ENCODE results near the gene SASH1.

Gene SASH1

GRCh38 chr6:148509800-148510581 is 167.4 kb downstream of the SASH1 start:
- Mint-ChIP-seq H3K36me3 (ENCODE audit: low read depth) (peaks cover 6% of the 10 kb centered on the region), H3K4me3 (no peak overlapping the region), H3K4me1 (ENCODE audit: low read depth) (peaks cover 11% of the 10 kb centered on the region), H3K27me3 (peaks cover 16% of the 10 kb centered on the region), H3K9me3 (no peaks in the 10 kb centered on the region), H3K27ac (no peak overlapping the region)
- intact Hi-C loops (cut with micrococcal nuclease): no loop called here

- Mint-ChIP-seq H3K36me3 (ENCODE audit: low read depth) (peaks cover 22% of the 10 kb centered on the region), H3K4me1 (ENCODE audit: low read depth) (peaks cover 19% of the 10 kb centered on the region), H3K27ac (no peak overlapping the region), H3K9me3 (no peaks in the 10 kb centered on the region), H3K27me3 (peaks cover 8% of the 10 kb centered on the region), H3K4me3 (no peak overlapping the region)
- intact Hi-C loops (cut with micrococcal nuclease): no loop called here
These were observed 170.8 kb downstream of the SASH1 start for GRCh38 chr6:148513145-148514071.

- no peaks in the 10 kb centered on the region for H3K9me3 Mint-ChIP-seq
- H3K27me3 Mint-ChIP-seq: peaks cover 5% of the 10 kb centered on the region
- intact Hi-C loops (cut with micrococcal nuclease): no loop called here
These were observed 171.6 kb downstream of the SASH1 start for GRCh38 chr6:148514091-148514845.

GRCh38 chr6:148516217-148516616 is 173.6 kb downstream of the SASH1 start:
- intact Hi-C loops (cut with micrococcal nuclease): no loop called here
- H3K9me3 Mint-ChIP-seq: no peaks in the 10 kb centered on the region
- H3K4me1 Mint-ChIP-seq (ENCODE audit: low read depth): peaks cover 8% of the 10 kb centered on the region
- H3K27me3 Mint-ChIP-seq: peaks cover 5% of the 10 kb centered on the region
- no peak overlapping the region for H3K27ac Mint-ChIP-seq
- peaks cover 47% of the 10 kb centered on the region for H3K36me3 Mint-ChIP-seq (ENCODE audit: low read depth)
- no peak overlapping the region for H3K4me3 Mint-ChIP-seq

More at GRCh38 chr6:148514091-148514845, 171.6 kb downstream of the SASH1 start:
- H3K4me1 Mint-ChIP-seq (ENCODE audit: low read depth): peaks cover 16% of the 10 kb centered on the region
- no peak overlapping the region for H3K27ac Mint-ChIP-seq
- peaks cover 30% of the 10 kb centered on the region for H3K36me3 Mint-ChIP-seq (ENCODE audit: low read depth)
- H3K4me3 Mint-ChIP-seq: no peak overlapping the region

GRCh38 chr6:148516617-148517016 is 174.0 kb downstream of the SASH1 start:
- H3K4me1 Mint-ChIP-seq (ENCODE audit: low read depth): peaks cover 8% of the 10 kb centered on the region
- no peaks in the 10 kb centered on the region for H3K9me3 Mint-ChIP-seq
- peaks cover 51% of the 10 kb centered on the region for H3K36me3 Mint-ChIP-seq (ENCODE audit: low read depth)
- intact Hi-C loops (cut with micrococcal nuclease): no loop called here
- no peak overlapping the region for H3K4me3 Mint-ChIP-seq
- no peak overlapping the region for H3K27ac Mint-ChIP-seq
- H3K27me3 Mint-ChIP-seq: peaks cover 5% of the 10 kb centered on the region

GRCh38 chr6:148517470-148517869 is 174.8 kb downstream of the SASH1 start:
- Mint-ChIP-seq H3K36me3 (ENCODE audit: low read depth) (peaks cover 55% of the 10 kb centered on the region), H3K9me3 (no peaks in the 10 kb centered on the region), H3K27me3 (peaks cover 5% of the 10 kb centered on the region), H3K4me1 (ENCODE audit: low read depth) (peaks cover 8% of the 10 kb centered on the region), H3K27ac (no peak overlapping the region), H3K4me3 (no peak overlapping the region)
- intact Hi-C loops (cut with micrococcal nuclease): no loop called here

- Mint-ChIP-seq H3K4me1 (ENCODE audit: low read depth) (peaks cover 8% of the 10 kb centered on the region), H3K9me3 (no peaks in the 10 kb centered on the region), H3K27ac (no peak overlapping the region), H3K4me3 (no peak overlapping the region), H3K36me3 (ENCODE audit: low read depth) (peaks cover 55% of the 10 kb centered on the region), H3K27me3 (peaks cover 1% of the 10 kb centered on the region)
- intact Hi-C loops (cut with micrococcal nuclease): no loop called here
These were observed 176.0 kb downstream of the SASH1 start for GRCh38 chr6:148518511-148519156.

GRCh38 chr6:148520109-148520841 is 177.6 kb downstream of the SASH1 start:
- Mint-ChIP-seq H3K36me3 (ENCODE audit: low read depth) (peaks cover 53% of the 10 kb centered on the region), H3K27me3 (peaks cover 1% of the 10 kb centered on the region), H3K27ac (no peak overlapping the region), H3K9me3 (no peaks in the 10 kb centered on the region), H3K4me1 (ENCODE audit: low read depth) (peaks cover 8% of the 10 kb centered on the region), H3K4me3 (no peak overlapping the region)
- intact Hi-C loops (cut with micrococcal nuclease): no loop called here

GRCh38 chr6:148521158-148521557 is 178.5 kb downstream of the SASH1 start:
- H3K4me1 Mint-ChIP-seq (ENCODE audit: low read depth): peaks cover 8% of the 10 kb centered on the region
- intact Hi-C loops (cut with micrococcal nuclease): no loop called here
- H3K4me3 Mint-ChIP-seq: no peak overlapping the region
- no peak overlapping the region for H3K27ac Mint-ChIP-seq
- H3K27me3 Mint-ChIP-seq: peaks cover 1% of the 10 kb centered on the region
- peaks cover 62% of the 10 kb centered on the region for H3K36me3 Mint-ChIP-seq (ENCODE audit: low read depth)
- no peaks in the 10 kb centered on the region for H3K9me3 Mint-ChIP-seq

GRCh38 chr6:148521586-148521985 is 178.9 kb downstream of the SASH1 start:
- peaks cover 7% of the 10 kb centered on the region for H3K4me1 Mint-ChIP-seq (ENCODE audit: low read depth)
- peaks cover 1% of the 10 kb centered on the region for H3K27me3 Mint-ChIP-seq
- no peak overlapping the region for H3K4me3 Mint-ChIP-seq
- H3K27ac Mint-ChIP-seq: no peak overlapping the region
- peaks cover 66% of the 10 kb centered on the region for H3K36me3 Mint-ChIP-seq (ENCODE audit: low read depth)
- H3K9me3 Mint-ChIP-seq: no peaks in the 10 kb centered on the region
- intact Hi-C loops (cut with micrococcal nuclease): no loop called here

- intact Hi-C loops (cut with micrococcal nuclease): no loop called here
- H3K27ac Mint-ChIP-seq: no peak overlapping the region
- H3K36me3 Mint-ChIP-seq (ENCODE audit: low read depth): peaks cover 67% of the 10 kb centered on the region
- peaks cover 1% of the 10 kb centered on the region for H3K27me3 Mint-ChIP-seq
- no peaks in the 10 kb centered on the region for H3K9me3 Mint-ChIP-seq
- H3K4me1 Mint-ChIP-seq (ENCODE audit: low read depth): no peaks in the 10 kb centered on the region
- no peak overlapping the region for H3K4me3 Mint-ChIP-seq
These were observed 180.4 kb downstream of the SASH1 start for GRCh38 chr6:148523048-148523447.

- Mint-ChIP-seq H3K27ac (no peak overlapping the region), H3K9me3 (no peaks in the 10 kb centered on the region), H3K4me3 (no peak overlapping the region), H3K36me3 (ENCODE audit: low read depth) (peaks cover 67% of the 10 kb centered on the region), H3K4me1 (ENCODE audit: low read depth) (no peaks in the 10 kb centered on the region), H3K27me3 (peaks cover 1% of the 10 kb centered on the region)
- intact Hi-C loops (cut with micrococcal nuclease): no loop called here
These were observed 180.9 kb downstream of the SASH1 start for GRCh38 chr6:148523551-148523950.

- no peak overlapping the region for H3K4me3 Mint-ChIP-seq
- no peaks in the 10 kb centered on the region for H3K27me3 Mint-ChIP-seq
- H3K36me3 Mint-ChIP-seq (ENCODE audit: low read depth): peaks cover 61% of the 10 kb centered on the region
- no peaks in the 10 kb centered on the region for H3K4me1 Mint-ChIP-seq (ENCODE audit: low read depth)
- intact Hi-C loops (cut with micrococcal nuclease): no loop called here
- no peaks in the 10 kb centered on the region for H3K9me3 Mint-ChIP-seq
- H3K27ac Mint-ChIP-seq: no peak overlapping the region
These were observed 181.8 kb downstream of the SASH1 start for GRCh38 chr6:148524471-148524882.

Measured in dendritic cell treated with granulocyte-macrophage colony-stimulating factor and Interleukin-4, amounts not matched to agents 40 ng/mL and 50 ng/mL, for 4 days (primary cell).